ENCODE data around the gene LRRC73. TPM values are rescaled to one million over a fixed set of nuclear protein-coding genes. Genes with fewer than 3 reads are reported as not detected.
"Not testable (repeated sequence)": the region's sequence is repeated elsewhere in the genome, so short reads cannot be mapped to it uniquely, and the experiment has no call there.

The LRRC73 gene
- under 1 TPM in 1 of 2 experiments, not detected in 1; 0.09 TPM for total RNA-seq

GRCh38 chr6:43509984-43510826 lies at the start of gene LRRC73:
TSS of gene LRRC73 (minus strand) at chr6:43510346. CDS start at chr6:43509785, 561 bp downstream.
- H3K4me3 Mint-ChIP-seq: peak within 1 kb of the TSS; percentile 76
- peaks cover 18% of the 10 kb centered on the region for H3K27me3 Mint-ChIP-seq
- peaks cover 27% of the 10 kb centered on the region for H3K4me1 Mint-ChIP-seq
- CTCF ChIA-PET: interaction anchor here (0.7 to 5.8 kb wide), 9 partner anchors 16 to 325 kb away, joined by 3 to 45 read pairs (median 3); partner anchors contain the start of gene MRPS18A
- DNase-seq (peak; percentile 80), ATAC-seq (peak; percentile 81)
- no peak within 1 kb of the TSS for H3K27ac Mint-ChIP-seq
- H3K36me3 Mint-ChIP-seq: peaks cover 27% of the 10 kb centered on the region
- no peaks in the 10 kb centered on the region for H3K9me3 Mint-ChIP-seq (ENCODE audit: low read depth)

- H3K4me1 Mint-ChIP-seq: no peaks in the 10 kb centered on the region
- H3K36me3 Mint-ChIP-seq: peaks cover 59% of the 10 kb centered on the region
- no peak overlapping the region for H3K27ac Mint-ChIP-seq
- no peaks in the 10 kb centered on the region for H3K9me3 Mint-ChIP-seq (ENCODE audit: low read depth)
- CTCF ChIA-PET: no interaction called here
- H3K4me3 Mint-ChIP-seq: no peak overlapping the region
- no peak for DNase-seq
- H3K27me3 Mint-ChIP-seq: no peaks in the 10 kb centered on the region
- no peak for ATAC-seq
Observed at GRCh38 chr6:43559328-43559727, 49.2 kb upstream of the LRRC73 start.

DNA sequence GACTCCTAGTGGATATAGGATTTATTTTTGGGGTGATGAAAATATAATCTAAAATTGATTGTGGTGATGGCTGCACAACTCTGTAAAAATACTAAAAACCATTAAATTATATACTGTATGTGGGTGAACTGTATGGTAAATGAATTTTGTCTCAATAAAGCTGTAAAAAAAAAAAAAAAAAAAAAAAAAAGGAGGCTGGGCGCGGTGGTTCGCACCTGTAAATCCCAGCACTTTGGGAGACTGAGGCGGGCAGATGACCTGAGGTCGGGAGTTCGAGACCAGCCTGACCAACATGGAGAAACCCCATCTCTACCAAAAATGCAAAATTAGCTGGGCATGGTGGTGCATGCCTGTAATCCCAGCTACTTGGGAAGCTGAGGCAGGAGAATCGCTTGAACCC lies 47.5 kb upstream of the LRRC73 start:
- not testable (repeated sequence) for H3K9me3 Mint-ChIP-seq (ENCODE audit: low read depth); ATAC-seq; H3K4me1 Mint-ChIP-seq; H3K27me3 Mint-ChIP-seq; H3K4me3 Mint-ChIP-seq; DNase-seq; H3K27ac Mint-ChIP-seq
- CTCF ChIA-PET: interaction anchor here (0.6 kb wide), 1 partner anchor 629 kb away, joined by 3 read pairs; the partner anchor contains the start of gene CNPY3
- peaks cover 69% of the 10 kb centered on the region for H3K36me3 Mint-ChIP-seq

DNA sequence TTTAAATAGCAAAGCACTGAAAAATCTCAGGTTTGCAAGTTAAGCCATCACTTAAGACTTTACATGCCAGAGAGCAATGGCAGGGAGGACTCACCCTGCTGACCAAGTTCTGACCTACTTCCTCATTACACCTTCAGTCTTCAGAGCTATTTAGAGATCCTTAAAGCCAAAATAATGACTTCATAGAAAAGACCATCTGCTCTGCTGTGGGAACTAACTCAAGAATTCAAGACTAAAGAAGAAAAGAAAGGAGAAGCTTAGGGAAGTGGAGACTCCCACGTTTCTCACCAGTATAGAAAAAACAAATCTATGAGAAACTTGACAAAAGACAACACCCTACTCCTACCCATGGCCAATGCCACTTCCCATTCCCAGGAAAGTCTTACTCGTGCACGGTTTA lies 37.1 kb upstream of the LRRC73 start:
- no peaks in the 10 kb centered on the region for H3K27me3 Mint-ChIP-seq
- no peaks in the 10 kb centered on the region for H3K9me3 Mint-ChIP-seq (ENCODE audit: low read depth)
- ATAC-seq: no peak
- H3K4me1 Mint-ChIP-seq: peaks cover 7% of the 10 kb centered on the region
- DNase-seq: no peak
- H3K4me3 Mint-ChIP-seq: no peak overlapping the region
- CTCF ChIA-PET: interaction anchor here (0.9 kb wide), 1 partner anchor 15 kb away, joined by 3 read pairs; no protein-coding TSS in a partner anchor
- H3K27ac Mint-ChIP-seq: no peak overlapping the region
- H3K36me3 Mint-ChIP-seq: peaks cover 62% of the 10 kb centered on the region

DNA sequence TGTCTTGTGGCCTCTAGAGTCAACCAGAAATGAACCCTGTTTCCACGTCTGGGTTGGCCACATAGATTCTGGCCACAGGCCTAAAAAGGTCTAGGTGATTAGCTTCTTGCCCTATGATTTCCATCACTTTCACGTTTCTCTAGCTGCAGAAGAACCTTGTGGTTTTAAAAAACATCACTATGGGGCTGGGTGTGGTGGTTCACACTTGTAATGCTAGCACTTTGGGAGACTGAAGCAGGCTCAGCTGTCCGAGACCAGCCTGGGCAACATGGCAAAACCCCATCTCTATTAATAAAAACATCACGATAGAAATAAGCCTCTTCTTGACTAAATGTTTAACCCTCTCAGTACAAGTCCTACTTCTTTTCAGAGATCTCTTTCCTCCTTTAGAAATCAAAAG lies 34.3 kb upstream of the LRRC73 start:
- no peaks in the 10 kb centered on the region for H3K27me3 Mint-ChIP-seq
- ATAC-seq (no peak), DNase-seq (no peak)
- H3K4me3 Mint-ChIP-seq: no peak overlapping the region
- CTCF ChIA-PET: interaction anchor here (1.6 kb wide), 1 partner anchor 31 kb away, joined by 5 read pairs; the partner anchor contains the start of genes POLH and XPO5
- peaks cover 7% of the 10 kb centered on the region for H3K4me1 Mint-ChIP-seq
- peaks cover 61% of the 10 kb centered on the region for H3K36me3 Mint-ChIP-seq
- H3K9me3 Mint-ChIP-seq (ENCODE audit: low read depth): no peaks in the 10 kb centered on the region
- H3K27ac Mint-ChIP-seq: no peak overlapping the region

DNA sequence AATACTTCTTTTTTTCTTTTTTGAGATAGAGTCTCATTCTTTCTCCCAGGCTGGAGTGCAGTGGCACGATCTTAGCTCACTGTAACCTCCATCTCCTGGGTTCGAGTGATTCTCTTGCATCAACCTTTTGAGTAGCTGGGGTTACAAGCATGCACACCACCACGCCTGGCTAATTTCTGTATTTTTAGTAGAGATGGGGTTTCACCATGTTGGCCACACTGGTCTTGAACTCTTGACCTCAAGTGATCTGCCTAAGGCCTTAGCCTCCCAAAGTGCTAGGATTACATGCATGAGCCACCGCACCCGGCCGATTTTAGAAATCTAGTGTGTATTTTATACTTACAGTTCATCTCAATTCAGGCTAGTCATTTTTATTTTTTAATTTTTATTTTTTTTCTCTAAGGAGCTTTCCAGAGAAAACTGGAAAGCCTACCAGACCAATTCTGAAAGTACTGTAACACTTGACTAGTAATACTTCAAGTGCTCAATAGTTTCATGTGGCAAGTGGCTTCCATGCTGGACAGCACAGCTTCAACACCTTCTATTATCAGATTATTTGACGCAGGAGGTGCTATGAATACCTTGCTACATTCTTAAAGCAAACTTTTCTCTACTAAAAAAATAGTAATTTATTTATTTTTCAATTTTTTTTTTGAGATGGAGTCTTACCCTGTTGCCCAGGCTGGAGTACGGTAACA lies 31.8 kb upstream of the LRRC73 start:
- Mint-ChIP-seq H3K4me1 (peaks cover 7% of the 10 kb centered on the region), H3K4me3 (no peak overlapping the region), H3K27ac (peak overlapping the region; percentile 14), H3K27me3 (no peaks in the 10 kb centered on the region), H3K9me3 (ENCODE audit: low read depth) (no peaks in the 10 kb centered on the region), H3K36me3 (peaks cover 65% of the 10 kb centered on the region)
- no peak for DNase-seq
- no peak for ATAC-seq
- CTCF ChIA-PET: no interaction called here

- peaks cover 7% of the 10 kb centered on the region for H3K4me1 Mint-ChIP-seq
Observed at GRCh38 chr6:43540507-43540906, 30.4 kb upstream of the LRRC73 start.

GRCh38 chr6:43539409-43539808 lies 29.3 kb upstream of the LRRC73 start:
- not testable (repeated sequence) for H3K27ac Mint-ChIP-seq; H3K9me3 Mint-ChIP-seq (ENCODE audit: low read depth); H3K4me1 Mint-ChIP-seq; H3K4me3 Mint-ChIP-seq; ATAC-seq; H3K27me3 Mint-ChIP-seq; DNase-seq
- CTCF ChIA-PET: interaction anchor here (1.1 kb wide), 1 partner anchor 31 kb away, joined by 3 read pairs; no protein-coding TSS in a partner anchor
- peaks cover 50% of the 10 kb centered on the region for H3K36me3 Mint-ChIP-seq

More at GRCh38 chr6:43540507-43540906, 30.4 kb upstream of the LRRC73 start:
- ATAC-seq (no peak), DNase-seq (no peak)
- Mint-ChIP-seq H3K27ac (no peak overlapping the region), H3K36me3 (peaks cover 58% of the 10 kb centered on the region), H3K9me3 (ENCODE audit: low read depth) (no peaks in the 10 kb centered on the region), H3K27me3 (no peaks in the 10 kb centered on the region), H3K4me3 (no peak overlapping the region)
- CTCF ChIA-PET: no interaction called here

DNA sequence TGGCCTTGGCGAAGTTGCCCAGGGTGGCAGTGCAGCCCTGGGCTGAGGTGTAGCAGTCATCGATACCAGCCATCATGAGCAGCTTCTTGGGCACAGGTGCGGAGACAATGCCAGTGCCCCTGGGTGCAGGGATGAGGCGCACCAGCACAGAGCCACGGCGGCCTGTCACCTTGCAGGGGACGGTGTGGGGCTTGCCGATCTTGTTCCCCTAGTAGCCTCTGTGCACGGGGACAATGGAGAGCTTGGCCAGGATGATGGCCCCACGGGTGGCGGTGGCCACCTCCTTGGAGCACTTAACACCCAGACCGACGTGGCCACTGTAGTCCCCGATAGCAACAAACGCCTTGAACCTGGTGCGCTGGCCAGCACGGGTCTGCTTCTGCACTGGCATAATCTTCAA lies 28.8 kb upstream of the LRRC73 start:
- H3K27me3 Mint-ChIP-seq; ATAC-seq; H3K9me3 Mint-ChIP-seq (ENCODE audit: low read depth); H3K4me3 Mint-ChIP-seq; DNase-seq; H3K4me1 Mint-ChIP-seq; H3K27ac Mint-ChIP-seq: not testable (repeated sequence)
- peaks cover 47% of the 10 kb centered on the region for H3K36me3 Mint-ChIP-seq
- CTCF ChIA-PET: interaction anchor here (1.1 kb wide), 1 partner anchor 31 kb away, joined by 3 read pairs; no protein-coding TSS in a partner anchor

GRCh38 chr6:43532201-43532600 lies 22.1 kb upstream of the LRRC73 start:
- CTCF ChIA-PET: interaction anchor here (1.1 to 1.8 kb wide), 4 partner anchors 11 to 76 kb away, joined by 3 to 6 read pairs (median 4); no protein-coding TSS in a partner anchor

GRCh38 chr6:43524483-43524961 lies 14.4 kb upstream of the LRRC73 start:
- H3K27me3 Mint-ChIP-seq: no peaks in the 10 kb centered on the region
- no peak overlapping the region for H3K4me3 Mint-ChIP-seq
- DNase-seq (no peak), ATAC-seq (no peak)
- peak overlapping the region; percentile 35 for H3K27ac Mint-ChIP-seq
- H3K9me3 Mint-ChIP-seq (ENCODE audit: low read depth): no peaks in the 10 kb centered on the region
- H3K4me1 Mint-ChIP-seq: peaks cover 4% of the 10 kb centered on the region
- peaks cover 66% of the 10 kb centered on the region for H3K36me3 Mint-ChIP-seq
- CTCF ChIA-PET: interaction anchor here (0.7 to 0.8 kb wide), 2 partner anchors 13 to 164 kb away, joined by 3 read pairs; no protein-coding TSS in a partner anchor

More at GRCh38 chr6:43532201-43532600, 22.1 kb upstream of the LRRC73 start:
- Mint-ChIP-seq H3K27me3 (no peaks in the 10 kb centered on the region), H3K27ac (peak overlapping the region; percentile 47), H3K36me3 (peaks cover 40% of the 10 kb centered on the region), H3K4me1 (no peaks in the 10 kb centered on the region), H3K9me3 (ENCODE audit: low read depth) (no peaks in the 10 kb centered on the region), H3K4me3 (no peak overlapping the region)
- DNase-seq (no peak), ATAC-seq (no peak)

- no peaks in the 10 kb centered on the region for H3K9me3 Mint-ChIP-seq (ENCODE audit: low read depth)
- peaks cover 4% of the 10 kb centered on the region for H3K4me1 Mint-ChIP-seq
- H3K27ac Mint-ChIP-seq: no peak overlapping the region
- ATAC-seq (no peak), DNase-seq (no peak)
- no peak overlapping the region for H3K4me3 Mint-ChIP-seq
- peaks cover 63% of the 10 kb centered on the region for H3K36me3 Mint-ChIP-seq
- CTCF ChIA-PET: no interaction called here
- no peaks in the 10 kb centered on the region for H3K27me3 Mint-ChIP-seq
Observed at GRCh38 chr6:43523284-43523683, 13.1 kb upstream of the LRRC73 start.

GRCh38 chr6:43522547-43523261 lies 12.6 kb upstream of the LRRC73 start:
- no peak overlapping the region for H3K4me3 Mint-ChIP-seq
- peaks cover 57% of the 10 kb centered on the region for H3K36me3 Mint-ChIP-seq
- peaks cover 4% of the 10 kb centered on the region for H3K4me1 Mint-ChIP-seq
- no peak overlapping the region for H3K27ac Mint-ChIP-seq
- ATAC-seq: no peak
- no peaks in the 10 kb centered on the region for H3K27me3 Mint-ChIP-seq
- H3K9me3 Mint-ChIP-seq (ENCODE audit: low read depth): no peaks in the 10 kb centered on the region
- CTCF ChIA-PET: no interaction called here
- DNase-seq: no peak

Data from activated CD8-positive, alpha-beta memory T cell treated with anti-CD3 and anti-CD28 coated beads, Interleukin-2, amount 10 ng/mL, durations not matched to agents 7 days and 5 days (primary cell).